DOHH2 (cell line): ENCODE results near the gene TMEM92.

Source experiments
- CTCF ChIP-seq: fragments of 200-600 bp; sonication (generic); IDR thresholded peaks from one replicate; pipeline ENCODE4 v1.5.1; 2014; ENCODE audit warnings: antibody characterized with exemption, mild to moderate bottlenecking, low read depth, low read length; ENCODE audit not compliant: poor library complexity, severe bottlenecking
- EZH2phosphoT487 ChIP-seq: fragments of 200-600 bp; sonication (generic); IDR thresholded peaks from 2 replicates; pipeline ENCODE4 v1.6.1; 2017; ENCODE audit warnings: borderline replicate concordance, mild to moderate bottlenecking, antibody characterized with exemption, low read length, moderate library complexity, mixed read lengths

- TF ChIP-seq CTCF: no peak
- no peak for TF ChIP-seq EZH2phosphoT487
Observed at GRCh38 chr17:50288306-50288705, 14.0 kb downstream of the TMEM92 start.
